ENCODE measurements around the gene LMBRD2. TPM values are rescaled to one million over a fixed set of nuclear protein-coding genes. Genes with fewer than 3 reads are reported as not detected.

The LMBRD2 gene
- polyA plus RNA-seq, 1 of the 3 experiments (the other 2 are of a cell fraction) = 1.6 TPM

DNA sequence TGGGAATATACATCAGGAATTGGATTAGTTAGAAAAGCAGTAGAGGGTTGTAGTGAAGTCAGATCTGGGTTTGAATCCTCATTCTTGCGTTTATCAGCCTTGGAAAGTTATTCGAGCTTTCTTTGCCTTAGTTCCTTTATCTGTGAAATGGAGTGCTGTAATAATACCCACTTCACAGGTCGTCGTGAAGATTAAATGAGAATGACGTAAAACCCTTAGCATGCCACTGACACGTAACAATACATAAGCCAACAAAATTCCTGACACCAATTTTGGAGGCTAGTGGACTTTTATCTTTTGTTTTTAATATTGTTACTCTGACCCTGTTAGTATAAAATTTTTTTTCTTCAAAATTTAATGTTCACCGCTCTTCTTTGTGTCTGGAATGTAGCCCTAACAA is 3.6 kb upstream of the LMBRD2 start (continued):
- no peak for TF ChIP-seq NFIC (IDR thresholded peaks at IDR 0.05; ENCODE audit: borderline replicate concordance)

DNA sequence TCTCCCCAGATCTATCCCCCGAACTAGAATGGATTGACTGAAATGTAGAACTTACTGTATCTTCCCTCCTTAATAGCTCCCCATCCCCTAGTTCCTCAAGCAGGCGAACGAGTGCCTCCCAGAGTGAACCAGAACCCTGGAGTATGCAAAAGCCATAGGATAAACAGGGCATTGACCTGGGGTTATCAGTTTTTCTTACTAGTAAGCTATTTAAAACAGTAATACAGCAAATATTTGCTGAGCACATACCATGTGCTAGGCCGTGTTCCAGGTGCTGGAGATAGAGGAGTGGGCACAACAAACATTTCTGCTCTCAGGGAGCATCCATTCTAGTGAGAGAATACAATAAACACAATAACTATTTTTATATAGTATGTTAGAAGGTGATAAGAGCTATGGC is 2.0 kb upstream of the LMBRD2 start:
- H3K9ac ChIP-seq = 0 out of 2 replicates have a peak overlapping the region, but pooled peaks have one; percentile 79
- H3K9me3 ChIP-seq = no peaks in the 10 kb centered on the region
- H4K20me1 ChIP-seq (ENCODE audit: insufficient read depth) = no peaks in the 10 kb centered on the region
- ChIA-PET POLR2A (interaction anchor here (0.6 kb wide), 1 partner anchor 124 kb away, joined by 3 read pairs; no protein-coding TSS in a partner anchor), CTCF (interaction anchor here (1.2 to 4.3 kb wide), 3 partner anchors 16 to 88 kb away, joined by 3 to 21 read pairs (median 7); partner anchors contain the start of gene NADK2)
- H2AFZ ChIP-seq (ENCODE audit: low read depth) = no peak overlapping the region
- H3K79me2 ChIP-seq (ENCODE audit: insufficient read depth) = peaks cover 64% of the 10 kb centered on the region
- WGBS (ENCODE audit: low lambda C conversion rate) = 74% methylated on average over 4 of the region's 4 CpGs
- peaks cover 24 to 26% of the 10 kb centered on the region in 2 experiments for H3K36me3 ChIP-seq (replicated peaks in 1 of 2; ENCODE audit: control insufficient read depth in 1 of 2, insufficient read depth in 2 of 2, low read length in 1 of 2)
- H3K4me3 ChIP-seq (ENCODE audit: low read depth in 2 of 2, low read length in 1 of 2) = peak overlapping the region in 1 of 2 experiments; percentile 99; a peak in 3 of 4 replicates
- no peak overlapping the region for H3K27ac ChIP-seq (ENCODE audit: low read depth in 2 of 2, low read length in 1 of 2)
- no peaks in the 10 kb centered on the region for H3K27me3 ChIP-seq (ENCODE audit: insufficient read depth)
- peaks cover 34 to 49% of the 10 kb centered on the region in 2 experiments for H3K4me1 ChIP-seq (ENCODE audit: control insufficient read depth in 1 of 2, insufficient read depth in 2 of 2, low read depth in 1 of 2, low read length in 1 of 2)
- no peaks in the 10 kb centered on the region for H3K9me2 ChIP-seq
- TF ChIP-seq JUND (IDR thresholded peaks at IDR 0.05) (no peak), MXI1 (IDR thresholded peaks at IDR 0.05; ENCODE audit: low read depth, low read length) (no peak)
- TF ChIP-seq, protein P1, sequence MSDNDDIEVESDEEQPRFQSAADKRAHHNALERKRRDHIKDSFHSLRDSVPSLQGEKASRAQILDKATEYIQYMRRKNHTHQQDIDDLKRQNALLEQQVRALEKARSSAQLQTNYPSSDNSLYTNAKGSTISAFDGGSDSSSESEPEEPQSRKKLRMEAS (IDR thresholded peaks at IDR 0.05; ENCODE audit: low read depth) = no peak
- H3F3A ChIP-seq (replicated peaks; ENCODE audit: insufficient read depth) = no peaks in the 10 kb centered on the region
- H3K4me2 ChIP-seq = peak overlapping the region; percentile 96
- DNase-seq = no peak

DNA sequence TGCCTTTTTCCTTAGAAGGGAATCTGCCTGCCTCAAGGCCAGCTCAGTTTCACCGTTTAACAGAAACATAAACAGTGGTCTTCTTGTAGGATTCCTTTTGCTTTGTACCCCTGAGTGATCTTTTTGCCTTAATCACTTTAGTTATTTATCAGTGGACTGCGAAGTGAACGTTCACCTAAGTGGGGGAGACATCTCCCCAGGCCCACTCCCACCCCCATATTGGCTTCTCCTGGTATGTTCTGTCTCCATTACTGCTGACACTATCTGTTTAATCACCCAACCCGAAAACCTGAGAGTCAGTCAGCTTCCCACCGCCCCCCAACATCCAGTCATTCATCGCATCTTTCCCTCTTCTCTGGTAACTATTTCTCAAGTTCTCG is 1.6 kb upstream of the LMBRD2 start:
- no peak for DNase-seq
- Histone ChIP-seq H3K79me2 (ENCODE audit: insufficient read depth) (peaks cover 64% of the 10 kb centered on the region), H3K4me1 (ENCODE audit: control insufficient read depth in 1 of 2, insufficient read depth in 2 of 2, low read depth in 1 of 2, low read length in 1 of 2) (peaks cover 31 to 44% of the 10 kb centered on the region in 2 experiments), H3K9me2 (no peaks in the 10 kb centered on the region), H3K27me3 (ENCODE audit: insufficient read depth) (no peaks in the 10 kb centered on the region), H3K36me3 (replicated peaks in 1 of 2; ENCODE audit: control insufficient read depth in 1 of 2, insufficient read depth in 2 of 2, low read length in 1 of 2) (peaks cover 24 to 26% of the 10 kb centered on the region in 2 experiments), H3F3A (replicated peaks; ENCODE audit: insufficient read depth) (no peaks in the 10 kb centered on the region), H3K9ac (peak overlapping the region; percentile 79; the same call in 1 of the 2 replicates), H3K4me3 (ENCODE audit: low read depth in 2 of 2, low read length in 1 of 2) (peak overlapping the region in 1 of 2 experiments; percentile 99; a peak in 3 of 4 replicates), H3K4me2 (peak overlapping the region; percentile 96), H3K27ac (ENCODE audit: low read depth in 2 of 2, low read length in 1 of 2) (peak overlapping the region in 1 of 2 experiments; percentile 40; a peak in 1 of 4 replicates), H2AFZ (ENCODE audit: low read depth) (no peak overlapping the region), H4K20me1 (ENCODE audit: insufficient read depth) (no peaks in the 10 kb centered on the region), H3K9me3 (no peaks in the 10 kb centered on the region)
- 61% methylated on average over 7 of the region's 7 CpGs for WGBS (ENCODE audit: low lambda C conversion rate)
- ChIA-PET CTCF (interaction anchor here (1.2 to 4.3 kb wide), 4 partner anchors 16 to 89 kb away, joined by 3 to 21 read pairs (median 12); partner anchors contain the start of gene NADK2), POLR2A (interaction anchor here (0.6 kb wide), 1 partner anchor 124 kb away, joined by 3 read pairs; no protein-coding TSS in a partner anchor)
- no peak for TF ChIP-seq MEF2A (IDR thresholded peaks at IDR 0.05; ENCODE audit: borderline replicate concordance, low read depth)
- no peak for TF ChIP-seq GATA2 (CRISPR knock-in tag; IDR thresholded peaks at IDR 0.05)
- no peak for TF ChIP-seq JUND (IDR thresholded peaks at IDR 0.05)
- TF ChIP-seq, protein P2, sequence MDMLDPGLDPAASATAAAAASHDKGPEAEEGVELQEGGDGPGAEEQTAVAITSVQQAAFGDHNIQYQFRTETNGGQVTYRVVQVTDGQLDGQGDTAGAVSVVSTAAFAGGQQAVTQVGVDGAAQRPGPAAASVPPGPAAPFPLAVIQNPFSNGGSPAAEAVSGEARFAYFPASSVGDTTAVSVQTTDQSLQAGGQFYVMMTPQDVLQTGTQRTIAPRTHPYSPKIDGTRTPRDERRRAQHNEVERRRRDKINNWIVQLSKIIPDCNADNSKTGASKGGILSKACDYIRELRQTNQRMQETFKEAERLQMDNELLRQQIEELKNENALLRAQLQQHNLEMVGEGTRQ (IDR thresholded peaks at IDR 0.05; ENCODE audit: borderline replicate concordance, low read depth, low read length) = no peak
- no peak for TF ChIP-seq RFX5 (IDR thresholded peaks at IDR 0.05; ENCODE audit: low read length)
- TF ChIP-seq RAD21 (IDR thresholded peaks at IDR 0.05; ENCODE audit: low read length) = no peak
- no peak for TF ChIP-seq YY1 (IDR thresholded peaks at IDR 0.05; ENCODE audit: low read depth)
- TF ChIP-seq RXRA (IDR thresholded peaks at IDR 0.05; ENCODE audit: borderline replicate concordance, low read depth) = no peak
- TF ChIP-seq EZH2phosphoT487 (IDR thresholded peaks at IDR 0.05; ENCODE audit: borderline replicate concordance, low read depth) = no peak
- no peak for TF ChIP-seq FOXJ3 (CRISPR knock-in tag; IDR thresholded peaks at IDR 0.05)
- TF ChIP-seq, protein P3, sequence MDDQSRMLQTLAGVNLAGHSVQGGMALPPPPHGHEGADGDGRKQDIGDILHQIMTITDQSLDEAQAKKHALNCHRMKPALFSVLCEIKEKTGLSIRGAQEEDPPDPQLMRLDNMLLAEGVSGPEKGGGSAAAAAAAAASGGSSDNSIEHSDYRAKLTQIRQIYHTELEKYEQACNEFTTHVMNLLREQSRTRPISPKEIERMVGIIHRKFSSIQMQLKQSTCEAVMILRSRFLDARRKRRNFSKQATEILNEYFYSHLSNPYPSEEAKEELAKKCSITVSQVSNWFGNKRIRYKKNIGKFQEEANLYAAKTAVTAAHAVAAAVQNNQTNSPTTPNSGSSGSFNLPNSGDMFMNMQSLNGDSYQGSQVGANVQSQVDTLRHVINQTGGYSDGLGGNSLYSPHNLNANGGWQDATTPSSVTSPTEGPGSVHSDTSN (IDR thresholded peaks at IDR 0.05) = no peak
- no peak for TF ChIP-seq FOSL2 (IDR thresholded peaks at IDR 0.05; ENCODE audit: borderline replicate concordance, low read depth)
- TF ChIP-seq, protein P4, sequence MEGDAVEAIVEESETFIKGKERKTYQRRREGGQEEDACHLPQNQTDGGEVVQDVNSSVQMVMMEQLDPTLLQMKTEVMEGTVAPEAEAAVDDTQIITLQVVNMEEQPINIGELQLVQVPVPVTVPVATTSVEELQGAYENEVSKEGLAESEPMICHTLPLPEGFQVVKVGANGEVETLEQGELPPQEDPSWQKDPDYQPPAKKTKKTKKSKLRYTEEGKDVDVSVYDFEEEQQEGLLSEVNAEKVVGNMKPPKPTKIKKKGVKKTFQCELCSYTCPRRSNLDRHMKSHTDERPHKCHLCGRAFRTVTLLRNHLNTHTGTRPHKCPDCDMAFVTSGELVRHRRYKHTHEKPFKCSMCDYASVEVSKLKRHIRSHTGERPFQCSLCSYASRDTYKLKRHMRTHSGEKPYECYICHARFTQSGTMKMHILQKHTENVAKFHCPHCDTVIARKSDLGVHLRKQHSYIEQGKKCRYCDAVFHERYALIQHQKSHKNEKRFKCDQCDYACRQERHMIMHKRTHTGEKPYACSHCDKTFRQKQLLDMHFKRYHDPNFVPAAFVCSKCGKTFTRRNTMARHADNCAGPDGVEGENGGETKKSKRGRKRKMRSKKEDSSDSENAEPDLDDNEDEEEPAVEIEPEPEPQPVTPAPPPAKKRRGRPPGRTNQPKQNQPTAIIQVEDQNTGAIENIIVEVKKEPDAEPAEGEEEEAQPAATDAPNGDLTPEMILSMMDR (IDR thresholded peaks at IDR 0.05) = no peak
- TF ChIP-seq NFIC (IDR thresholded peaks at IDR 0.05; ENCODE audit: borderline replicate concordance) = no peak

Measured in SK-N-SH (cell line).